Putamen (tissue), 1 donor: ENCODE results near the gene TMC7.
"Not testable (repeated sequence)": the region's sequence is repeated elsewhere in the genome, so short reads cannot be mapped to it uniquely, and the experiment has no call there.

Source experiments
- DNase-seq: peaks from one replicate; pipeline ENCODE4 v3.0.0-alpha.2; 2016; ENCODE audit warnings: low spot score

The TMC7 gene

DNA sequence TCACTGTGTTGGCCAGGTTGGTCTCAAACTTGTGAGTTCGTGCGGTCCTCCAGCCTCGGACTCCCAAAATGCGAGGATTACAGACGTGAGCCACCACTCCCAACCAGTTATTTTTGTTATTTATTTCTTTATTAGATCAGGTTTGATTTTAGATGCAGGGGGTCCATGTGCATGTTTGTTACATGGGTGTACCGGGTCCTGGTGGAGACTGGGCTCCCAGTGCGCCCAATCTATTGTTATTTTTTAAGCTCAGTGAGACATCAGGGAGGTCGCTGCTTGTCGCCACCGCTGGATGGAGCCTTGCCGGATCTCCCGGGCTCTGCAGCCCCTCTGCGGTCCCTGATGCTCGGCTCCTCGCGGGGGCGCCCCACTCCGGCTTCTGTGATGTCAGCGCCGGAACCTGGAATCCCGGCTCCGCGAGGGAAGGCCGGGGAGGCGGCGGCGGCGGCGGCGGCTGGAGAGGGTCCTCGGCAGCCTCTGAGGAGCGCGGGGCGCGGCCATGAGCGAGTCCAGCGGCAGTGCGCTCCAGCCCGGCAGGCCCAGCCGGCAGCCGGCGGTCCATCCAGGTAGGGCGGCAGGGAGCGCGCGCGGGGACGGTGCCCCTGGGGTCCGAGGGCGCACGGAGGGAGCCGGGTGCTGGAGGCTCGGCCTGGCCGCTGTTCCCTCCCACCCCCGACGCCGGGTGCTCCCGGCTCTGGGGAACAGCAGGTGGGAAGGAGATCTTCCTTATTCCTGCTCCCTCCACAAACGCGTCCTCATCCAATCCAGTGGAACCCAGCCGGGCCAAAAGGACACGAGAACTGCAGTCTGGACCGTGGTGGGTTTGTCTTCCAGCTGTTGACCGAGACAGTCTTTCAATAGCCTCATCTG lies at the start of gene TMC7:
TMC7 (plus strand) TSS at position 370 of the 870 bp plus-strand sequence; CDS start at position 500, 130 bp downstream.
- peak; percentile 90 for DNase-seq

- no peak for DNase-seq
These were observed 46.9 kb upstream of the TMC7 start for GRCh38 chr16:18936727-18937340.

- DNase-seq: no peak
These were observed 46.3 kb upstream of the TMC7 start for GRCh38 chr16:18937390-18937789.

GRCh38 chr16:18938986-18939385 lies 44.7 kb upstream of the TMC7 start:
- DNase-seq: no peak

DNA sequence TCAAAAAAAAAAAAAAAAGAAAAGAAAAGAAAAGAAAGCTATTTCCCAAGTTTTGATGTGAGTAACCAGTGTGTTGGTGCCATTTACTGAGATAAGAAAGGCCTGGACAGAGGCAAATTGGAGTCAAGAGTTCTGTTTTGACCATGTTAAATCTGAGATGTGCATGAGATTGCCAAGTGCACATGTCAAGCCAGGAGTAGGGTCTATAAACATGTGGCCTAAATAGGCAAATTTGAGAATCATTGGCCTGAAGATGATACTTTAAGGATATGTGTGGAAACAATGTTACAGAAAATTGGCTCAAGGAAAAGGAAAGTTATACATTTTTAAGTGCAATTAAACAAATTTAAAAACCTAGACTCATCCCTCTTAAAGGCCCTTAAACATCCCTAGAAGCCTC lies 42.3 kb upstream of the TMC7 start:
- no peak for DNase-seq

GRCh38 chr16:18942061-18942460 lies 41.7 kb upstream of the TMC7 start:
- DNase-seq: no peak

DNA sequence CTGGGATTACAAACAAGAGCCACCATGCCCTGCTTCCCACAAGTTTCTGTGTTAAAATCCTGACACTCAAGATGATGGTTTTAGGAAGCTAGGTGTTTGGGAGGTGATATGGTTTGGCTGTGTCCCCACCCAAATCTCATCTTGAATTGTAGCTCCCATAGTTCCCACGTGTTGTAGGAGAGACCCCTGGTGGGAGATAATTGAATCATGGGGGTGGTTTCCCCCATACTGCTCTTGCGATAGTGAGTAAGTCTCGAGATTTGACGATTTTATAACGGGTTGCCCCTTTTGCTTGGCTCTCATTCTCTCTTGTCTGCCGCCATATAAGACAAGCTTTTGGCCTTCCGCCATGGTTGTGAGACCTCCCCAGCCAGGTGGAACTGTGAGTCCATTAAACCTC lies 40.3 kb upstream of the TMC7 start:
- DNase-seq: no peak

DNA sequence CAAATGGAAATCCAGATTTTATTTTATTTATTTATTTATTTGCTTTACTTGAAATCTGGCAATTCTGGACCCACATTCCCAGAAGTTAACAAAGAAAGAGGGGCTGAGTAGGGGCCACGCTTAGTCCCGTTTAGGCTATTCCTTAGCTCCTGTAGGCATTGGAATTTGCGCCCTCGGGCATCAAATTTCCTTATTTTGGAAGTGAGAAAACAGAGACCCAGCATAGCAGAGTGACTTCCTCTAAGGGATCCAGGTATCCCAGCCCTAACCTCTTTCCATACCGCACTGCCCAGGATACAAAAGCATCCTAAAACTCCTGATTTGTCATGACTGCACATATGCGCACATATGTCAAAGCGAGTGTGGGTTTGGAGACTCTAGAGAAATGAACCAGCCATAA lies 38.5 kb upstream of the TMC7 start:
- no peak for DNase-seq

DNA sequence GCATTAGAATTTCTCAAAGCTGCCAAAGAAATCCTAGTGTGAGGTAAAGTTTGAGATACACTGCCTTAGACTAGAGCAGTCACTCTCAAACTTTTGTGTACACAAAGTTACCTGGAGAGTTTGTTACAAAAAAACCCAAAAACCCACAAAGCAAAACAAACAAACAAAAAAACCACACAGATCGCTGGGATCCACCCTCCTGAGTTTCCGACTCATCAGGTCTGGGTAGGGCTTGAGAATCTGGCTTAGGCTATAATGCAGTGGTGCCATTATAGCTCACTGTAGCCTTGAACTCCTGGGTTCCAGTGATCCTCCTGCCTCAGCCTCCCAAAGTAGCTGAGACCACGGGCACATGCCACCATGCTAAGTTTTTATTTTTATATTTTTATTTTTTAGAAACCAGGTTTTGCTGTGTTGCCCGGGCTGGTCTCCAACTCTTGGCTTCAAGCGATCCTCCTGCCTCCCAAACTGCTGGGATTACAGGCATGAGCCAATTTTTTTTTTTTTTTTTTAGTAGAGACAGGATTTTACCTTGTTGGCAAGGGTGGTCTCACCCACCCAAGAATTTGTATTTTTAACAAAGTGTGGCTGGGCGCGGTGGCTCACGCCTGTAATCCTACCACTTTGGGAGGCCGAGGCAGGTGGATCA lies 35.2 kb upstream of the TMC7 start:
- DNase-seq: no peak

DNA sequence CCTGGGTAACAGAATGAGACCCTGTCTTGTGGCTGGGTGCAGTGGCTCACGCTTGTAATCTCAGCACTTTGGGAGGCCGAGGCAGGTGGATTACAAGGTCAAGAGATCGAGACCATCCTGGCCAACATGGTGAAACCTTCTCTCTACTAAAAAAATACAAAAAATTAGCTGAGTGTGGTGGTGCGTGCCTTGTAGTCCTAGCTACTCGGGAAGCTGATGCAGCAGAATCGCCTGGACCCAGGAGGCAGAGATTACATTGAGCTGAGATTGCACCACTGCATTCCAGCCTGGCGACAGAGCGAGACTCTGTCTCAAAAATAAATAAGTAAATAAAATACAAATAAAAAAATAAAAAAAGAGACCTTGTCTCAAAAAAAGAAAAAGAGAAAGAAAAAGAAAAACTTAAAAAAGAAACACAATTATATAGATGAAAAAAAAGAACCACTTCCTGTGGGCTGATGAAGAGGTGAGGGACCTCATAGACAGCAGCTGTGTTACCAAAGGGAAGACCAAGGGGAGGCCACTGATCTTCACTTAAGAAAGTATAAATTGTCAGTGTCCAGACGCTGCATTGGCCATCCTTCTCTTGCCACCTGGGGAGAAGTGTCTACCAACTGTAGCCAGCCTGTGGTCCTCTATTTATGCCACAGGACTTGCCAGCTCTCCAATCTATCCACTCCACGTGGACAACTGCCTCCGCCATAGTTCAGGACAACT lies 33.1 kb upstream of the TMC7 start:
- DNase-seq: no peak

GRCh38 chr16:18953547-18953946 lies 30.2 kb upstream of the TMC7 start:
- no peak for DNase-seq

DNA sequence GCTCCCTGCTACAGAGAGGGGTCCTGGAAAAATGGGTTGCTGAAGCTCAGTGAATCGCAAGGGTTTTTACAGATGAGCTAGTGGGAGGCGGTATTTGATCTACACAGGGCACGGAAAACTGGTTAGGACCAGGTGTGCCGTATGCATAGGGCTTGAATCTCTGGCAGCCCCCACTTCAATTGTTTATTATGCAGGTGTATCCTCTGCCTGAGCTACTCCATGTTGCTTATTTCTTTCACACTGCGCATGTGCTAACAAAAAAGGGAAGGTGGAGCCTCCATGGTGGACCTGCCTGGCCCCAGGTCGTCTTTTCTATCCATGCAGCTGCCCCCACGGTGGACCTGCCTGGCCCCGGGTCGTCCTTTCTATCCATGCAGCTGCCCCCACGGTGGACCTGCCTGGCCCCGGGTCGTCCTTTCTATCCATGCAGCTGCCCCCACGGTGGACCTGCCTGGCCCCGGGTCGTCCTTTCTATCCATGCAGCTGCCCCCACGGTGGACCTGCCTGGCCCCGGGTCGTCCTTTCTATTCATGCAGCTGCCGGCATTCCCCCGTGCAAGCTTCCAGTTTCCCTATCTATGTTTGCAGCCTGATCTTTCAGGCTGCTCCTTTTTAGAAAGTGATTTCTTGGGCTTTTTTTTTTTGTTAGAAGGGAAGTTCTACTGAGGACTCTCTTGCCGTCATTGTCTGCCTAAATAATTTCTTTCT lies 27.7 kb upstream of the TMC7 start:
- not testable (repeated sequence) for DNase-seq

DNA sequence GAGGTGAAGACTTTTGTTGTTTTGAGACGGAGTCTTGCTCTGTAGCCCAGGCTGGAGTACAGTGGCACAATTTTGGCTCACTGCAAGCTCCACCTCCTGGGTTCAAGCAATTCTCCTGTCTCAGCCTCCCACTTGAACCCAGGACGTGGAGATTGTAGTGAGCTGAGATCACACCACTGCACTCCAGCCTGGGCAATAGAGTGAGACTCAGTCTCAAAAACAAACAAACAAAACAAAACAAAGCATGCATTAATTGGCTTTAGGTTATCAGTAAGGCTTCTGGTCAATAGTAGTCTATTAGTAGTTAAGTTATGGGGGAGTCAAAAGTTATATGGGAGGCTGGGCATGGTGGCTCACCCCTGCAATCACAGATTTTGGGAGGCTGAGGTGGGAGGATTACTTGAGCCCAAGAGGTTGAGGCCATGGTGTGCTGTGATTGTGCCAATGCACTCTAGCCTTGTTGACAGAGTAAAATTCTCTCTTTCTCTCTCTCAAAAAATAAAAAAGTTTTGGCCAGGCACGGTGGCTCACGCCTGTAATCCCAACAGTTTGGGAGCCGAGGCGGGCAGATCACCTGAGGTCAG lies 27.0 kb upstream of the TMC7 start:
- not testable (repeated sequence) for DNase-seq

GRCh38 chr16:18958621-18959029 lies 25.1 kb upstream of the TMC7 start:
- no peak for DNase-seq

DNA sequence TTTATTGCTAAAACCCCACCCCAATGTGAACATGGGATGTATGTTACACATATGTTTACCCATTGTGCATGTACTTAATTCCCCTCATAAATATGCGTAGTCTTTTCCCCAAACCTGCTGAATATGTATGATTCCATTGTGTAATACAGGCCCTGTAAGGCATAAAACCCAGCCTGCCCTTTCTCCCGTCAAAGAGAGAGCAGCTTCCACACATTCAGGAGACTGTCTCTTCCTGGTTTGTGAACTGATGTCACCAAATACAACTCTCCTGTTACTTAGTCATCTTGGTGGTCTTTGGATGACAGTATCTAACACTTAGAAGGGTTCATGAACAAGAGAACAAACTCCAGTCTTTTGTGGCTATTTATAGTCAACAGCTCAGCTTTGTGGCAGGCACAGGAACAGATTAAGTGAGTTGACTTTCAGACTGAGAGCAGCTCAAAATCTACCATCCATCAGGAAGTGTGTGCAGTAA lies 24.7 kb upstream of the TMC7 start:
- DNase-seq: no peak

DNA sequence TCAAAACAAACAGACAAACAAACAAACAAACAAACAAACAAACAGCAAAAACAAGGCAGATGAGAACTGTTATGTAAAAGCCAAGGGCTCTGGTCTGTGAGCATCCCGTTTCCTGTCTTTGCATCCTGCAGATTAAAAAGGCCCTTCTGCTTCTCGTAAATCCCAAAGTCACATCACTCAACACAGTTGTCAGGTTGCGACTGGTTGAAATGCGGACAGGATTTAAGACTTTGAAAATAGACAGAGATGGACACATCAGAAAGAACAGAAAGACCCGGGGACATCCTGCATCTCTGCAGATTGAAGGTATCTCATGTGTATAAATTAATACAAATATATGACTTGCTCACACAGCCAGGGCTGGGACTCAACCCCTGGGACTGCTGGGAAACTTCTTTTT lies 18.2 kb upstream of the TMC7 start:
- no peak for DNase-seq

- DNase-seq: no peak
These were observed 16.9 kb upstream of the TMC7 start for GRCh38 chr16:18966791-18967190.

GRCh38 chr16:18969050-18969854 lies 14.5 kb upstream of the TMC7 start:
- peak; percentile 84 for DNase-seq

GRCh38 chr16:18969855-18970240 lies 13.9 kb upstream of the TMC7 start:
- DNase-seq: no peak

DNA sequence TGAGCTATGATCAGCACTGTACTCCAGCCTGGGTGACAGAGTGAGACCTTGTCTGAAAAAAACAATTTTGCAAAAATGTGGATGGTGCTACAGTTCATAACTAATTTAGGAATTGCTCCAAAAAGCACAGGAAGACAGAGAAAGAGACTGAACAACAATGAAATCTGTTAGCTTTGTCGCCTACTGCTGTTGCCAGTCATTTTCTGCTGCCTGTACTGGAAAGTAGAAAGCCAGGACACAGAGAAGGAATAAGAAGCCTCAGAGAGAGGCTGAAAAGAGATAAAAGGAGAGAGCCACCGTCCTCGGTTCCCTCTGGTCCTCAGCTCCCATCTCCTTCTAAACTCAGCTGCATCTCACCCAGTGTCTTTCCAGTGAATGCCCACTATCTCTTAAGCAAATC lies 8.6 kb upstream of the TMC7 start:
- DNase-seq: no peak
